HG02840 (cell line): Measurements from ENCODE around the gene NPIPB9.
"Not testable (repeated sequence)": the region's sequence is repeated elsewhere in the genome, so short reads cannot be mapped to it uniquely, and the experiment has no call there.

Source experiments
- ATAC-seq: cut with Tn5 transposase; IDR thresholded peaks from one replicate; pipeline ENCODE4 v1.9.1; 2021; ENCODE audit warnings: mild to moderate bottlenecking, moderate library complexity, moderate number of reproducible peaks; ENCODE audit not compliant: unreplicated experiment, low FRiP score

Gene NPIPB9

GRCh38 chr16:28751487-28751886 is at the start of gene NPIPB9:
TSS of gene NPIPB9 (plus strand) at chr16:28751787.
- not testable (repeated sequence) for ATAC-seq

DNA sequence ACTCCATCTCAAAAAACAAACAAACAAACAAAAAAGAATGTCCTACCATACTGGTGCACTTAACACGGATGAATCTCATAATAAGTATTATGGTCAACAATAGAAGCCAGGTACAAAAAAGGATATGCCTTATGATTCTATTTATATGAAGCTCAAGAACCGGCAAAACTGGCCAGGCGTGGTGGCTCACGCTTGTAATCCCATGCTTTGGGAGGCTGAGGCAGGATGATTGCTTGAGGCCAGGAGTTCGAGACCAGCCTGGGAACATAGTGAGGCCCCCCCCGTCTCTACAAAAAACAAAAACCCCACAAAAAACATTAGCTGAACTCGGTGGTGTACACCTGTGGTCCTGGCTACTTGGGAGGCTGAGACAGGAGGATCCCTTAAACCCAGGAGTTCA is 47.3 kb upstream of the NPIPB9 start:
- ATAC-seq, result not testable (repeated sequence)

DNA sequence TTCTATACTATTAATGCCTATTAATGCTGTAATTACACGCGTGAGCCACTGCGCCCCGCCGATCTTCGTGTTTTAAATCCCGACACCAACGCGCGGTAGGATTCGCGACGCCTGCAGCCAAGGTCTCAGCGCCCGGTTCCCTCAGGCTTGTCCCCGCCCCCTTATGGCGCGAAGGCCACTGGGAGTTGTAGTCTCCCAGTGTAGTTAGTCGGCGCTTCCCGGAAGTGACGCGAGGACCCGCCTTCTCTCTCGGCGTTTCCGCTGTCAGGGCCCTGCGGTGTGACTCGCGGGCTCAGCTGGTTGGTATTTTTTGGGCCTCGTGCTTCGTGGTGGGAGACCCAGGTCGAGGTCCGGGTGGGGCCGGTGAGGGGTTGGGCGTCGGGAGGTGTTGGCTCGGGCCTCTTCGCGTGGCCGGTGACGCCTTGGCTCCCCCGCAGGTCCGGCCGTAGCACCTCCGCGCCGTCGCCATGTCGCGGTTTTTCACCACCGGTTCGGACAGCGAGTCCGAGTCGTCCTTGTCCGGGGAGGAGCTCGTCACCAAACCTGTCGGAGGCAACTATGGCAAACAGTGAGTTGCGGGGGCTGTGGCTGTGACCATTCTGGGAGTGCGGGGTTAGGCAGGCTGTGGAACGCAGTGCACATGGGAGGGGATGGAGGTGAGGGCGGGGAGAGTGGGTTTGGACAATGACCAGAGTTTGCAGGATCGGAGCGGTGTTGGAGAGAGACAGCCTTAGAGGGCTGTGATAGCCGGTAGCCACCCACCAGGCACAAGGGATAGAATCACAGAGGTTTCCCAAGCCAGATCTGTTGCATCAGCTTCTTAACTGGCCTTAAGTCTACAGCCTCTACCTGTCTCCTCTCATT is 40.1 kb upstream of the NPIPB9 start, which contains the start of gene EIF3C:
EIF3C (plus strand) TSS at position 245 of the 864 bp plus-strand sequence; CDS start at position 468, 223 bp downstream.
- peak; percentile 94 for ATAC-seq

GRCh38 chr16:28722852-28723650 is 28.5 kb upstream of the NPIPB9 start:
- not testable (repeated sequence) for ATAC-seq

DNA sequence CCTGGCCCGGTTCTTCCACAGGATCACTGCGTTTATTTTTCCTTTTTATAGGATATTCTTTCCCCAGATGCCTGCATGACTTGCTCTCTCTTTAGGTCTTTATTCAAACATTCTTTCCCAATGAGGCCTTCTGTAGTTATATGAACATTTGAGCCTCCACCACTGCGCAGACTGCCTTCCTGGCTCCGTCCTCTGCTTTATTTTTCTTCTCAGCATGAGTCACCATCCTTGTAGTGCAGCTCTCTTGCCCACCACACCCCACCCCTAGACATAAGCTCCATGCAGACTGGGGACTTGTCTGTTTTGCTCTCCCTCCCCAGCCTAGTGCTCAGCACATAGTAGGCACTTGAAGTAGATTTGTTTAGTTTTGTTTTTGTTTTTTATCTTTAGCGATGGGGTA is 20.3 kb upstream of the NPIPB9 start:
- ATAC-seq, result not testable (repeated sequence)

DNA sequence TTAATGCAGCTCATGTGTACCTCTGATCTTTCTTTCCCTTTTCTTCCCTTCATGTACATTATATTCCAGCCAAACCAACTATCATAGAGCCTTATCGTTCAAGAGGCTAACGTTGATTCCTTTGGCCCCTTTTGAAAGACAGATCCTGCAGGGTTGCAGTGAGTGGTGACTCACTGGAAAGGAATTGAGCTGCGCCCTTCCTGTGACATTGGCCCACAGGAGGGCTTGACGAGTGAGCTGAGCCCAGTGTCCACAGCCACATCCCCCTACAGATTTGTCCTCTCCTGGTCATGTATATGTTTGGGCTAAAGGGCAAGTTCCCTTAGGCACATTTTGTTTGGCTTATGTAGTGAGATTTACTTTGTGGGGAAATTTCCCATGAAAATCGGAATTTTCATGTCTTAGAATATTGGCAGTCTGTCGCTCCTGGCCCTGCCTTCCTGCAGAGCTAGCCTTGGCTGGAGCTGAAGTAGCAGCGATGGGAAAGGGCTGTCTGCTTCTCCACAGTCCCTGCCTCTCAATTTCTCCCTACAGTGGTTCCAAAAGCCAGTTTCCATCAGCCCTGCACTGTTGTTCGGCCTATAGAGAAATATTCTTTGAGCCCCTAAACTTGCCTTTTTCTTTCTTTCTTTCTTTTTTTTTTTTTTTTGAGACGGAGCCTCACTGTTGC is 19.0 kb upstream of the NPIPB9 start:
- ATAC-seq, result not testable (repeated sequence)

DNA sequence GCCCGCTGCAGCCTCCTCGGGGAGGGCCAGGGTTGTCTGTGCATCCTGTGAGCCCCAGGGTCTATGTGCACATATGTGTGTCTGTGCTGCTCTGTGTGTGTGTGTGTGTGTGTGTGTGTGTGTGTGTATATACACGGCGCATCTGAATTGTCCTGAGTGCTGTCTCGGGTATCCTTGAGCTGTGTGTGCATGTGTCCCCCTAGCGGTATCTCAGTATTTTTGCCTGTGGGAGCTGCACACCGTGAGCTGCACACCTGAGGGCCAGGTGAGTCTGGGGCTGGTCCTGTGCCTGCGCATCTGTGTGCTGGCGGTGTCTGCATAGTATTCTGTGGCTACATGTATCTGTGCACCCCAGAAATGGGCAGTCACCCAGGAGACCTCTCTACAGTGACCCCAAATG is 11.8 kb upstream of the NPIPB9 start:
- ATAC-seq, result not testable (repeated sequence)

- not testable (repeated sequence) for ATAC-seq
Observed at GRCh38 chr16:28740631-28741030, 11.0 kb upstream of the NPIPB9 start.

- not testable (repeated sequence) for ATAC-seq
Observed at GRCh38 chr16:28741295-28741694, 10.3 kb upstream of the NPIPB9 start.

DNA sequence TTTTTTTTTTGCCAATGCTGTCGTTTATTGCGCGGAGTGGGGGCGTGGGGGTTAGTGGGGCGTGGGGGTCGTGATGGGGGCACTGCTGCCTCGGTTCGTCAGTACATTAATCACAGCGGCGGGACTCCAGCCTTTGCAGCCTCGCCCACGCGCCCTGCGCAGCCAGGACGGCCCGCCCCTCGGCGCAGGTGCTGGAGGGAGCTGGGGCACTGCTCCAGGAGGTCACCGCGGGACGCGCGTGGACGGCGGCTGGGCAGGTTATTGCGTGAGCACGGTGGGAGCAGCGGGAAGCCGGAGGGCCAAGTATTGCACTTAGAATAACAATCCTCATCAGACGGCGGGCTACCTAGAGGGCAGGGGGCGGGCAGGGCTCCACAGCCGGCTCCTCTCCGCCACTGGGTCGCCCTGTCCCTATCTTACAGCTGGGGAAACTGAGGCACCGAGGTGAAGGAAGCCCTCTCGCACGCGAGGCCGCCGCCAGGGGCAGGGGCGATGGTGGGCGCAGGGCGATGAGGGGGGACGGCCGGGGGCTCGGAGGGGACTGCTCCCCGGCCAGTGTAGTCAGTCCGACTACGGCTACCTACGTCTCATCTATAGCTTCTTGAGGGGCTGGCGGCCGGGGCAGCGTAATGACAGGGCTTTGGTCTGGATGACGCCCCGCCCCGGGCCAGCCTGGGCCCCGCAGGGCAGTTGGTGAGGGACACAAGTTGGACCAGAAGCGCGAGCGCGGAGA is 4.8 kb upstream of the NPIPB9 start:
- ATAC-seq, result not testable (repeated sequence)

DNA sequence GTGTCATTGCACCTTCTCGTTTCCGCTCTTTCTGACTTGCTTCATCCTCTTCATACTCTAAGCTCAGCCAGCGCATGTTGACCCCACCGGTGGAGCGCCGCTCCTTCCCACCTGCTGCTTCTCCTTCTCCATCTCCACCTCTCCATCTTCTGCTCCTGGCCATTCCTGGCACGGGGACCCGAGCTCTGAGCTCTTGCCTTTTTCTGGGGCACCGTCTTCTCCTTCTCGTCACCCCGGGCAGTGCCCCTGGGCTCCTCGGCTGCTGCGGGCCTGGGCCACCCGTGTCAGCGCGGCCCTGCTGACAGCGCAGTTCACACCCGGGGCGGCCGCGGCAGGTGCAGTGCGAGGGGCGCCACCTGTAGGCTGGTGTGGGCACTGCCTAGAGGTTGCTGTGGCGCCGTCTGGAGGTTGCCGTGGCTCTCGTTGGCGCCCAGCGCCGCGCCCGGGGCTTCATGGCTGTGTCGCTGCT is 1.6 kb upstream of the NPIPB9 start:
- ATAC-seq, result not testable (repeated sequence)

- not testable (repeated sequence) for ATAC-seq
Observed at GRCh38 chr16:28750469-28751067, 1.0 kb upstream of the NPIPB9 start.

GRCh38 chr16:28781697-28782096 is 30.1 kb downstream of the NPIPB9 start:
- not testable (repeated sequence) for ATAC-seq

GRCh38 chr16:28782357-28782756 is 30.8 kb downstream of the NPIPB9 start:
- not testable (repeated sequence) for ATAC-seq

DNA sequence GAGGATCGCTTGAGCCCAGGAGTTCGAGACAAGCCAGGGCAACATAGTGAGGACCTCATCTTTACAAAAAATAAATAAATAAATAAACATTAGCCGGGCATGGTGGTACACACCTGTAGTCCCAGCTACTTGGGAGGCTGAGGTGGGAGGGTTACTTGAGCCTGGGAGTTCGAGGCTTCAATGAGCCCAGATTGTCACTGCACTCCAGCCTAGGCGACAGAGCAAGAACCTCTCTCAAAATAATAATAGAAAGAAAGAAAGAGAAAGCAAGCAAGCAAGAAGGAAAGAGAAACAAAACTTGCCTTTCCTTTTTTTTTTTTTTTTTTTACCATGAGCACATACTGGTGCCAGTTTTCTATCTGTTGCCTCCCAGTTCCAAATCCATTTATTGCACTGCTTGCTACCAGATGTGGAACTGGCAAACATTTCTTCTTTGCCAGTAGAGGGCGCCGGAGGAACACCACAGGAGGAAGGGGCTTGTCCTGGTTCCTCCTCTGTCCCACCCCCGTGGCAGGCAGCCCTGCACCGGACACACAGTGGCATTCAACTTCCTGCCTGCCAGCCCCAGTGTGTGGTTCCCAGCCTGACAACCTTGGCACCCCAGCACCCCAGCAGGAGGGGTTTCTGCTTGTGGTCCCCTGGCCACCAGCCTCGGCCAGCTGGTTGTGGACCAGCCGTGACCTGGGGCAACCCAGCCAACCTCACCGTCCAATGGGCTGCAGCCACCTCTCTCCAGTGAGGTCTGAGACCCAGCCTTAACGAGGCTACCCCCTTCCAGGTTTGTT is 50.8 kb downstream of the NPIPB9 start:
- not testable (repeated sequence) for ATAC-seq

DNA sequence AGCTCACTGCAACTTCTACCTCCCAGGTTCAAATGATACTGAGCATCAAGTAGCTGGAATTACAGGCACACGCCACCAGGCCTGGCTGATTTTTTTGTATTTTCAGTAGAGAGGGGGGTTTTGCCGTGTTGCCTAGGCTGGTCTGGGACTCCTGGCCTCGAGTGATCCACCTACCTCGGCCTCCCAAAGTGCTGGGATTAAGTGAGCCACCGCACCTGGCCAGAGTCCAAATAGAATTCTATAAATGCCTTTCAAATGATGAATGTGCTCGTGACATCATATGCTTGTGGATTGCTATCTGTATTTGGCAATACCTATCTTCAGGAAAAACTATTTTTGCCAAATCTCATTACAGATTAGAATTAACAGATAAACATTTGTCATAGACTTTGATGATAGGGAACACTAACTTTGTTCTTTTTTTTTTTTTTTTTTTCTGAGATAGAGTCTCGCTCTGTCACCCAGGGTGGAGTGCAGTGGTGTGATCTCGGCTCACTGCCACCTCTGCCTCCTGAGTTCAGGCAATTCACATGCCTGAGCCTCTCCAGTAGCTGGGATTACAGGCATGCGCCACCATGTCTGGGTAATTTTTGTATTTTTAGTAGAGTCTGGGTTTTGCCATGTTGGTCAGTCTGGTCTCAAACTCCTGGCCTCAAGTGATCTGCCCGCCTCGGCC is 56.0 kb downstream of the NPIPB9 start:
- ATAC-seq, result not testable (repeated sequence)

DNA sequence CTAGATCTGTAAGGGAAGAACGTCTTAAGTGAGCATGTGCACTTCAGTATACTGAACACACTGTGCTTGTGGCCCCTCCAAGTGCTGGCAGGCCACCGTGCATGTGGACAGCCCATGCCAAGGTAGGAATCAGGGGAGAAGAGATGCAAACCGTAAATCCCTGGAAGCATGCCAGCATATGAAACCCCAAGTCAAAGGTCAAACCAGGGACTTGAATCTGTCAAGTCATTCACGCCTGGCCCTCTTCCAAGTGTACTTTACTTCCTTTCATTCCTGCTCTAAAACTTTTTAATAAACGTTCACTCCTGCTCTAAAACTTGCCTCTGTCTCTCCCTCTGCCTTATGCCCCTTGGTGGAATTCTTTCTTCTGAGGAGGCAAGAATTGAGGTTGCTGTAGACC is 68.4 kb downstream of the NPIPB9 start:
- ATAC-seq, result no peak

DNA sequence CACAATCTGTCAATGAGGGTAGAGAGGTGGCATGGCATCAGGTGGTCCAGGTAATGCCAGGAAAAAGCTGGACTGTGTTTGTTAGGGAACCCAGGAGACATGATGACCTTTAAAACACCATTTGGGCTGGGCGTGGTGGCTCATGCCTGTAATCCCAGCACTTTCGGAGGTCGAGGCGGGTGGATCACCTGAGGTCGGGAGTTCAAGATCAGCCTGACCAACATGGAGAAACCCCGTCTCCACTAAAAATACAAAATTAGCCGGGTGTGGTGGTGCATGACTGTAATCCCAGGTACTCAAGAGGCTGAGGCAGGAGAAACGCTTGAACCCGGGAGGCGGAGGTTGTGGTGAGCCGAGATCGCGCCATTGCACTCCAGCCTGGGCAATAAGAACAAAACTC is 69.0 kb downstream of the NPIPB9 start:
- ATAC-seq, result not testable (repeated sequence)
